ENCODE measurements around the gene DENND1C. TPM values are rescaled to one million over a fixed set of nuclear protein-coding genes. Genes with fewer than 3 reads are reported as not detected.
A peak's percentile ranks its signal among the peaks of the same experiment; 100 is the strongest.
"Not testable (repeated sequence)": the region's sequence is repeated elsewhere in the genome, so short reads cannot be mapped to it uniquely, and the experiment has no call there.

DENND1C gene
- polyA plus RNA-seq, 1 donor, result 36.7 TPM

DNA sequence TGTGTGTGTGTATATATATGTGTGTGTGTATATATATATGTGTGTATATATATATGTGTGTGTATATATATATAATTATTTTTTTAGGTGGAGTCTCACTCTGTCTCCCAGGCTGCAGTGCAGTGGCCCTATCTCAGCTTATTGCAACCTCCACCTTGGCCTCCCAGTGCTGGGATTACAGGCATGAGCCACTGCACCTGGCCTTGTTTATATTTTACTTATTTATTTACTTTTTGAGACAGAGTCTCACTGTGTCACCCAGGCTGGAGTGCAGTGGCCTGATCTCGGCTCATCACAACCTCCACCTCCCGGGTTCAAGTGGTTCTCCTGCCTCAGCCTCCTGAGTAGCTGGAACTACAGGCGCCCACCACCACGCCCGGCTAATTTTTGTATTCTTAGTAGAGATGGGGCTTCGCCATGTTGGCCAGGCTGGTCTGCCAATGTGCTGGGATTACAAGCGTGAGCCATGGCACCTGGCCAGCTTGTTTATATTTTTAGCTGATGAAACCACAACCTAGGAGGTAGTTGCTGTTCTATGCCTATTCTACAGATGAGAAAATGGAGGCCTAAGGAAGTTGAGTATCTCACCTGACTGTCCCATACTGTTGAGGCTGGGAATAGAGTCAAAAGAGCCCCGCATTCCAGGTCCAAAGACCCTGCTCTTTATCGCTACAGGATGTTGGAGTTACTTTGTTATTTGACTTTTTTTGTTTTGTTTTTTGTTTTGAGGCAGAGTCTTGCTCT, 26.6 kb upstream of the DENND1C start:
- not testable (repeated sequence) for DNase-seq

DNA sequence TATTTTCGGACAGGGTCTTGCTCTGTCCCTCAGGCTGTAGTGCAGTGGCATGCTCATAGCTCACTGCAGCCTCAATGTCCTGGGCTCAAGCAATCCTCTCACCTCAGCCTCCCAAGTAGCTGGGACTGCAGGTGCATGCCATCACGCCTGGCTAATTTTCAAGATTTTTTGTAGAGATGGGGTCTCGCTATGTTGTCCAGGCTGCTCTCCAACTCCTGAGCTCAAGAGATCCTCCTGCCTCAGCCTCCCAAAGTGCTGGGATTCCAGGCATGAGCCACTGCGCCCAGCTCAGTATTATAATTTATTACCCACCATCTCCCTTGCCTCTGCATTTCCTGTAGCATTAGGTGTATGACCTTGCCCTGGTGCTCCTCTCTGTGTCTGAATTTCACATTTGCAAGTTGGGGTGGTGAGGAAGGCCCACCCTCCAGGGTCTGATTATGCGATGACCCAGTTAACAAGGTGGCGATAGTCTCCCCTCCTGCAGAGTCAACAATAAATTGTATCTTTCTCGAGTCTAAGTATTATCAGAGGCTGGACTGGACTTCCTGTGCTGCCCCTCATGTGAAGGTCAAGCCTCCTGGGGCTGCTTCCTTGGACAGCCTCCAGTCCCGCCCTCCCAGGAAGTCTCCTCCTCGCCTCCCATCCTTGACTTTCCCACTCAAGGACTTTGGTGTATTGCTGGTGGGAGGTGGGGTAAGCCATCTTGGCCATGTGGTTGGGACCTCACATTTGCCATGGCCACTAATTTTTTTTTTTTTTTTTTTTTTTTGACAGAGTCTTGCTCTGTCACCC, 22.0 kb upstream of the DENND1C start:
- DNase-seq, result no peak

DNA sequence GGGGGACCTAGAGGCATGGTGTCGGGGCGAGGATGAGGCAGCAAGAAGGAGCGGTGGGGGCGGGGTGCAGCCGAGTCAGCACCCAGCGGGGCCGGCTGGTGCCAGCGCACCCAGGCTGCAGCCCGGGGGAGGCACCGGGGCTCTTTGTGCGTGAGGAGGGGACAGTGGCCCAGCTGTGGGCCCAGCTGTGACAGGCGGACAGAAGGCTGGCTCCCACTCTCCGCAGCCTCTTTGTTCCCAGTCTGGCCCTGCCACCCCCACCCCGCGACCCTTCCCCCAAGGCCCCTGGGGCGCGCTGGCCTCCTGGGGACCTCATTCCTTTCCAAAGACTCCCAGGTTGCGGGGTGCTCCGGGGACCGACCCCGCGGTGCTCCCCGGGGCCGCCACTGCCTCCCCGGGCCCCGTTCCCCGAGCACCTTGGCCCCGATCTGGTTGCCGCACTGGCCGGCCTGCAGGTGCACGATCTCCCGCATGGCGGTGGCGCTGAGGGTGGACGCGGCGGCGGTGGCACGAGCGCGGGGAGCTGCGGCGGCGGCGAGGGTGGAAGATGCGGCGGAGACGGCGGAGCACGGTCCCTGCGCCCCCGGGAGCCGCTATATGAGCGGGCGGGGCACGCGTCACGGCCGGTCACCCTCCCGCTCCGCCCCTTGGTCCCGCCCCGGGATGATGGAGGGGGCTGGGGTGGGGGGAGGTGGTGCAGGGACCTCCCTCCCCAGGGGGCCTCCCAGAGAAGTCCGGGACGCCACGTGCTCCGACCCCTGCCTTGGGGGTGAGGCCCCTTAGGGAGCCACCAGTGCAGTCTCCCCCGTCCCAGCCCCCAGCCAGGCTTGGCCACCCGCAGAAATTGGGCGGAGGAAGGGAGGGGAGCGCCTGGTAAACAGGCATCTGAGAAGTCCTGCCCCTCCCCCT, 20.4 kb upstream of the DENND1C start, which contains the start of gene TUBB4A:
Gene TUBB4A, minus strand, starts transcription at position 570 of the 909 bp plus-strand sequence. Its CDS starts 97 bp downstream, at position 473.
- DNase-seq, result peak; percentile 30

DNA sequence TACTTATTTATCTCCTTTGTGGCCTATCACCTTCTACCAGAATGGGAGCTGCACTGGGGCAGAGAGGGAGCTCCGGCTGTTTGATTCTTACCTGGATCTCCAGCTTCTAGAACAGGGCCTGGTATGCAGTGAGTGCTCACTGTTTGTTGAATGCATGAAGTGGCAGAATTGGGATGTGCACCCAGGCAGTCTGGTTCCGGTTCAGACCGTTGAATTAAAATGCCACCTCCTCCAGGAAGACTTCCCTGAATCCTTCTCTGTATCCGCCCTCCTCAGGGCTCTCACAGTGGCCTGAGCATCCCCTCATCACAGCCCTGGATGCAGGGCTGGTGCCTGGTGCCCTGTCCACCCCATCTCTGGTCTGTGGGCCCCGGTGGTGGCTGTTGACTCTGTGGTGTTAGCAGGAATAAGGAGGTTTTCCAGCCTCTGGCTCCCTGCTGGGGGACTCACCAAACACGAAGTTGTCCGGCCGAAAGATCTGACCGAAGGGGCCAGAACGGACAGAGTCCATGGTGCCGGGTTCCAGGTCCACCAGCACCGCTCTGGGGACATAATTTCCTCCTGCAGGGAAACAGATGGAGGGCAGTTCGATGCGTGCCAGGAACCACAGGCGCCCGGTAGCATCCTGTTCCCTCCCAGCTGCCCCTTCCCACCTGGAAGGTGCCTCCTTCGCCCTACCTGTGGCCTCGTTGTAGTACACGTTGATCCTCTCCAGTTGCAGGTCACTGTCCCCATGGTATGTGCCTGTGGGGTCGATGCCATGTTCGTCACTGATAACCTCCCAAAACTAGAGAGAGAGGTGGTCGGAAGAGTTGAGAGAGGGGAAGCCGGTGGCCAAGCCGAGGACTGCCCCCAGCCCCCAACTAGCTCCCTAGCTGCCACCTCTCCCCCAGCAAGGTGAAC, 19.5 kb upstream of the DENND1C start:
- DNase-seq, result no peak

DNA sequence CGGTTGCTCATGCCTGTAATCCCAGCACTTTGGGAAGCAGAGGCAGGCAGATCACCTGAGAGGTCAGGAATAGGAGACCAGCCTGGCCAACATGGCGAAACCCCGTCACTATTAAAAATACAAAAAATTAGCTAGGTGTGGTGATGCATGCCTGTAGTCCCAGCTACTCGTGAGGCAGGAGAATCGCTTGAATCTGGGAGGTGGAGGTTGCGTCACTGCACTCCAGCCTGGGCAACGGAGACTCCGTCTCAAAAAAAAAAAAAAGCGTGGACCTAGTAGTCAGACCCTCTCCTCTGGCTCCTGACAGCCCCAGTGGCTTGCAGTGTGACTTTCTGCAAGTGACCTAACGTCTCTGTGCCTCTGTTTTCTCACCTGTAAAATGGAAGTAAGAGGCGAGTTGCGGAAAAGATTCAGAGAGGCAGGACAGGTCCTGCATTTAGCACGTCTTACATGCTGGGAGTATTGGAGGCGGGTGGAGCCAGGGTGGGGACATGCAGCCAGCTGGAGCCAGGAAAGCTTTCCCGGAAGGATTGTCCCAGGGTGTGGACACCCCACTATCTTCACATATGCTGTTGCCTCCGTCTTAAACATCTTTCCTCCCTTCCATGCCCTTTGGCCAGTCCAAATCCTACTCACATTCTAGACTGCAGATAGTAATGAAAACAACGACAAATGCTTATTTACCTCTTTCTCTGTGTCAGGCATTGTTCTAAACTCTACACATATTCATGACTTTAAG, 17.6 kb upstream of the DENND1C start:
- DNase-seq, result no peak

DNA sequence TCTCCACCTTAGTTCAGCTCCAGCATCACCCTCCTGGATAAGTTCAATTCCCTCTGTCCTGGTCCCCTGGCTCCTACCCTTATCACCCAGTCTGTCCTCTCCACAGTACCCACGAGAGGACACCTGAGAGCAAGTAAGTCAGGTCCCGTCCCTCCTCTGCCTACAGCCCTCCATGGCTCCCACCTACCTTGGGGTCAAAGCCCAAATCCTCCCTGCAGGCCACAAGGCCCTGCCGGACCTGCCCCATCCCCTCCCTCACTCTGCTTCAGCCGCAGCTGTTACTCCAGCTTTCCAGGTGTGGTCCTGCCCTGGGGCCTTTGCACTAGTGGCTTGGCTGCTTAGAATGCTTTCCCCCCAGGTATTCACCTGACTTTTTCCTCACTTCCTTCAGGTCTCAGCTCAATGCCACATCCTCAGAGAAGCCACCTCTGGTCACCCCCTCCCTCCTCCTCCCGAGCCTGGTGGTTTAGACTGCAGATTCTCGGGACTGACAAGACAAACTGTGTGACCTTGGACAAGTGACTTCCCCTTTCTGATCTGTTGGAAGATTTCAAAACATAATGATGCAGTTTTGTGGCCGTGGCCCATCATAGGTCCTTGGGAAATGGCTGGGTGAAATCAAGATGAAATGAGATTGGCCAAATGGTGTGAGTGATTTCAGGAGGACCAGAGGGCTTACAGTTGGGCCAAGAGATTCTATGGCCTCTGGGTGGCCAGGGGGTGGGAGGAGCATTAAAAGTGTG, 16.9 kb upstream of the DENND1C start:
- DNase-seq, result no peak

DNA sequence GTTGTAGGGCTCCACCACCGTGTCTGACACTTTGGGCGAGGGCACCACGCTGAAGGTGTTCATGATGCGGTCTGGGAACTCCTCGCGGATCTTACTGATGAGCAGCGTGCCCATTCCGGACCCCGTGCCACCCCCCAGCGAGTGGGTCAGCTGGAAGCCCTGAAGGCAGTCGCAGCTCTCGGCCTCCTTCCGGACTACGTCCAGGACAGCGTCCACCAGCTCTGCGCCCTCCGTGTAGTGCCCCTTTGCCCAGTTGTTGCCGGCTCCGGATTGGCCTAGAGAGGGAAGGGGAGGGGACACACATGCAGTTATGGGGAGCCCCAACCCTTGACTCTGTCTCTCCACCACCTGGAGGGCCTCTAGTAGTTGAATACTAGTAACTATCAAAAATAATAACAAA, 14.4 kb upstream of the DENND1C start:
- no peak for DNase-seq

DNA sequence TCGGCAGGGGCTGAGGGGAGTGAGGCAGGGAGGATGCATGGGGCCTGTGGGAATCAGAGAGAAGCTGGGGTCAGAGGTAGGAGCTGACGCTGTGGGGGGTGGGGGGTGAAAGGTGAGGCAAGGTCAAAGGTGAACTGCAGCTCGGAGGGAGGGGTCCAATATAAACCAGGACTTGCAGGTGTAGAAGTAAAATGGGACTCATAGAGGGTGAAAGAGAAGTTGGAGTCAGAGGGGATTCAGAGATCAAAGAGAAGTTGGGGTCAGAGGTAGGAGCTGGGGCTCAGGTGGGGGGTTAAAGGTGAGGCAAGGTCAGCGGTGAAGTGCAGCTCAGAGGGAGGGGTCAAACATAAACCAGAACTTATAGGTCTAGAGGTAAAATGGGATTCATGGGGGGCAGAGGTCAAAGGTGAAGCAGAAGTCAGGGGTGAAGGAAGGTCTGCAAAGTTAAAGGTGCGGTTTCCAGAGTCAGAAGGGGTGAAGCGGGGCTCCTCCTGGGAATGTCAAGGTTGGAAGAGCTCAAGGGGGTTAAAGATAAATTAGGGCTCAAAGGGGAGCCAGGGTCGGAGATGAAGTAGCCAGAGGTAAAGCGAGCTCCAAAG, 12.9 kb upstream of the DENND1C start:
- DNase-seq, result no peak

DNA sequence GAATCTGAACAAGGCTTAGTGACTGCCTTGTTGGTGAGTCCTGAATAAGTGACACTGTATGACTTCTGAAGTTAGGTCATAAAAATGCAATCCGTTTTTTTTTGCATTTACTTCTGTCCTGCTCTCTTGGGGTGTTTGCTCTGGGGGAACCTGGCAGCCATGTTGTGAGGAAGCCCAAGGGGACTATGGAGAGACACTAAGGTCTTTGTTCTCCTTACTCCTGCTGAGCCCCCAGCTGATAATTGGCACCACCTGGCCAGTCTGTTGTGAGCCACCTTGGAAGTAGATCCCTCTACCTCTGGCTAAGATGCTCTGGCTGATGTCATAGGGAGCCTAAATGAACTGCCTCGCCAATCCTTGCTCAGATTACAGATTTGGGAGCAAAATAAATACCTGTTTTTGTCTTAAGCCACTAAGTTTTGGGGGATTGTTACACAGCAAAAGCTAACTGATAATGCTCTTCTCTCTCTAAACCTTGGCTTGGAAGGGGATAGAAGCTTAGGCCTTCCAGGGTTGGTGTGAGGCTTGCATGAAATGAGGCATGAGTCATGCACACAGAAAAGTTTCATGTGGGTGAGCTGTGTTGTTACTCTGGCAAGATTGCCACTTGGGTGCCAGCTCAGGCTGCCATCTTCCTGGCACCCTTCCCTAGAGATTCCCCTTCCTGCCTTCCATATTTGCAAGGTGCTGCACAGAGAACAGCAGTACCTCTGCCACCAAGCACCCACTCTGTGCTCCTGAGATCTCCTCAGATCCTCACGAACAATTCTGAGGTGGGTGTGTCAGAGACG, 10.4 kb upstream of the DENND1C start:
- no peak for DNase-seq

DNA sequence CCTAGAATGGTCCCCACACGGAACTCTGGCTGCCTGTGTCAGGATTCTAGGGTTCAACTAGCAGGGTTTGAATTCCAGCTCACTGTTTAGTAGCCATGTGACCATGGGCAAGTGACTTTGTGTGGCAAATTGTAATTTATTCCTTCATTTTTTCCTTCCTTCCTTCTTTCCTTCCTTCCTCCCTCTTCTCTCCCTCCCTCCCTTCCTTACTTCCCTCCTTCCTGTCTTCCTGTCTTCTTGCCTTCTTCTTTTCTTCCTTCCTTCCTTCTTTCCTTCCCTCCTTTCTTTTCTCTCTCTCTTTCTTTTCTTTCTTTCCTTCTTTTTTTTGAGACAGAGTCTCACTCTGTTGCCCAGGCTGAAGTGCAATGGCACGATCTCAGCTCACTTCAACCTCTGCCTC, 8.5 kb upstream of the DENND1C start:
- DNase-seq, result no peak

DNA sequence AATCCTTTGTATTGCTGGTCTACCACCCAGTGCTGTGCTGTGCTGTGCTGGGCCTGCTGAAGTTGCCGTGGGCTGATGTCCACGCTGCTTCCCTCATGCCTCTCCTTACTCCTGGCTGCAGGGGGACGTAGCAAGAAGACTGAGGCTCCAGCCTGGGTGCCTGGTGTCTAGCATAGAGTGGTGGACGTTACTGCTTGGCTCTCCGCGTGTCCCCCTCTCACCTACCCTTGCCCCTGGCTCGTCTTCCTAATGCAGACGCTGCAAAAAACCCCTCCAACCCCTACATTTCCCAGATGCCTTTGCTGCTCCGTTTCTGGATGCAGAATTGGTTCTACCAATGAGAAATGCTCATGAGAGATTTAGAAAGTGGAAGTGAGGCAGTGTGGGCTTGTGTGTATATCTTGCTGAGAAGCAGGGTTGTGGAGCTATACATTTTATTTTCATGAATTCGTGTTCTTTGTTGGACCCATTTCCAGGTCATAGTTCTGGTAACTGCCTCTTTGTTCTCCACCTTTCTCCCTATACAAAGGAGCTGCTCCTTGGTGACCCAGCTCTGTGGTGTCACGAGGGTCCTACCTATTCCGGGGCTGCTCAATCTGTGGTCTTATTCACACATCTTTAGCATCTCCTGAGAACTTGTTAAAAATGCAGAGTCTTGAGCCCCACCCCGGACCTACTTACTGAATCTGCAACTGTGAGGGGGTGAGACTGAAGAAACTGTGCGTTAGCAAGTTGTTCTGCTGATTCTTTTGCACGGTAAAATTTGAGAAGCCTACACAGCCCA, 7.9 kb upstream of the DENND1C start:
- no peak for DNase-seq

DNA sequence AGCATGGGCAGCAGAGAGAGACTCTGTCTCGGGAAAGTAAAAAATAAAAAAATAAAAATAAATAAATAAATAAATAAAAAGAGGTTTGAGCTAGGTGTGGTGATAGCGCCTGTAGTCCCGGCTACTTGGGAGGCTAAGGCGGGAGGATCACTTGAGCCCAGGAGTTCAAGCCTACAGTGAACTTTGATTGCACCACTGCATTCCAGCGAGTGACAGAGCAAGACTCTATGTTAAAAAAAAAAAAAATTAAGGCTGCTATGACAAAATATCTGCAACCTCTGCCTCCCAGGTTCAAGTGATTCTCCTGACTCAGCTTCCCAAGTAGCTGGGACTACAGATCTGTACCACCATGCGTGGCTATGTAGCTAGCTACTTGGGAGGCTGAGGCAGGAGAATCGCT, 3.2 kb upstream of the DENND1C start:
- no peak for DNase-seq

DNA sequence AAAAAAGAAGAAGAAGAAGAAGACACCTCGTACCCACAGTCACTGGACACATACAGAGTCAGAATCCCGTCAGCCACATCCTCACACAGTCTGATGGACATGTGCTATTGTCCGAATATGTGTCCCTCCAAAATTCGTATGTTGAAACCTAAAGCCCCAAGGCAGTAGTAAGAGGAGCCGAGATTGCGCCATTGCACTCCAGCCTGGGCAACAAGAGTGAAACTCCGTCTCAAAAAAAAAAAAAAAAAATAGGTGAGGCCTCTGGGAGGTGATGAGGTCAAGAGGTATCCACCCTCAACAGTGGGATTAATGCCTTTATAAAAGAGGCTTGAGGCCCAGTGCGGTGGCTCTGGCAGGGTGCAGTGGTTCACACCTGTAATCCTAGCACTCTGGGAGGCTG, 2.6 kb upstream of the DENND1C start:
- DNase-seq, result no peak

DNA sequence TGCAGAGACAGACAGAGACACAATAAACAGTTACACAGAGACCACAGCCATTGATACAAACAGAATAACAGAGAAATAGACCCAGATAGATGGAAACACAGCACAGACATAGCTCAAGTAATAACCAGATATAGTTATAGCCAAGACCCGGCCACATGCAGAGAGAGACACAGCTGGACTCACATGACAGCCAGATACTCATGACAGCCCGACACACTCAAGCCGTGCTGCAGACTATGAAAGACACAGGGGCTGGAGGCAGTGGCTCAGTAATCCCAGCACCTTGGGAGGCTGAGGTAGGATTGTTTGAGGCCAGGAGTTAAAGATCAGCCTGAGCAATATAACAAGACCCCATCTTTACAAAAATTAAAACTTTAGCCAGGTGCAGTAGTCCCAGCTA, 1.6 kb upstream of the DENND1C start:
- no peak for DNase-seq

DNA sequence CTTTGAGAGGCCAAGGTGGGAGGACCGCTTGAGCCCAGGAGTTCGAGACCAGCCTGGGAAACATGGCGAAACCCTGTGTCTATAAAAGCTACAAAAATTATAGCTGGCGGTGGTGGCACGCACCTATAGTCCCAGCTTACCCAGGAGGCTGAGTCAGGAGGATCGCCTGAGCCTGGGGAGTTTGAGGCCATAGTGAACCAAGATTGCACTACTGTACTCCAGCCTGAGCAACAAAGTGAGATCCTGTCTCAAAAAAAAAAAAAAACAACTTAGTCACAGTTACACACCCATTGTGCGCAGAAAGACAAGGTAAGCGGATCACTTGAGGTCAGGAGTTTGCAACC, 728 bp upstream of the DENND1C start:
- DNase-seq, result no peak

DNA sequence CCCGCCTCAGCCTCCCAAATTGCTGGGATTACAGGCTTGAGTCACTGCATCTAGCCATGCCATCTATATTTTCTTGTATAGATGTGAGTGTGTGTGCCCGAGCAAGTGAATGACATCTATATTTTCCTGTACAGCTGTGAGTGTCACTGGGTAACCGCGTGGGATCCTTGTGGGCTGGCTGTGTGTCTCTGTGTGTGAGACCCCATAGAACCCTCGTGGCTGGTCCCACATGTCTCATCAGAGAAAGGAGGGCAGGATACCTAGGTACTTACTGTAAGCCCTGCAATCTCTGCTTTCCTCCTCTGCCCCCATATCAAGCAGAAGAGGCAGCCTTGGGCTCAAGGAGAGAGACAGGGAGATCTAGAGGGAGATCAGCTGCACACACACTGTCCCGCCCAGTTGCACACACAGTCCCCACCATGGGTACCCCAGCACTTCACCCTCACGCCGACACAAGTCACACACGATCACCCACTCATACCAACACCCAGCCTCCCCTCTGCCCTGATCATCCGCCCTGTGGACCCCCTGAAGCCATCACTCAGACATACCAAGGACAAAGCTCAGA, 655 bp downstream of the DENND1C start:
- no peak for DNase-seq

DNA sequence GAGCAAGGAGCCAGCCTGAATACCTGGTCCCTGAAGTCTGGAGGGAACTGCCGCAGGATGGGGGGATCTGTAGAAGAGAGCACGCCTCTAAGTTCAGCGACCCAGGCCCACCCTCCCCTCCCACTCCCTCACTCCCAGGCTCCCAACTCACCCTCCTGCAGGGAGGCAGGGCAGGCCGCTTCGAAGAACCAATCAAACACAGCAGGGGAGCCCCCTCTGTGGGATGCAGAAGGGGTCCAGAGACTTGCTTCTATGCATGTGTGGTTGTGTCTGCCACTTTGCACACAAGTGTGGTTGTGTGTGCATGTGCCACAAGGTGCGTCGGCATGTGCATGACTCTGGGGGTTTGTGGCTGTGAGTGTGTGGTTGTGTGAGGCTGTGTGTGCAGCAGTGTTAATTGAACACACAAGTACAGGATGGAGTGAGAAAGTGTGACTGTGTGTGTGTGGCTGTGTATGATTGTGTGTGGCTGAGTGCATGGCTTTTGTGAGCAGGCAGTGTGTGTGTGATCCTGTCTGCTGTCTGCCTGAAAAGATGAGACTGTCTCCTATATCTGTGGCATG, 1.7 kb downstream of the DENND1C start:
- DNase-seq, result no peak
